Measurements from ENCODE around the gene F5.

Gene F5

DNA sequence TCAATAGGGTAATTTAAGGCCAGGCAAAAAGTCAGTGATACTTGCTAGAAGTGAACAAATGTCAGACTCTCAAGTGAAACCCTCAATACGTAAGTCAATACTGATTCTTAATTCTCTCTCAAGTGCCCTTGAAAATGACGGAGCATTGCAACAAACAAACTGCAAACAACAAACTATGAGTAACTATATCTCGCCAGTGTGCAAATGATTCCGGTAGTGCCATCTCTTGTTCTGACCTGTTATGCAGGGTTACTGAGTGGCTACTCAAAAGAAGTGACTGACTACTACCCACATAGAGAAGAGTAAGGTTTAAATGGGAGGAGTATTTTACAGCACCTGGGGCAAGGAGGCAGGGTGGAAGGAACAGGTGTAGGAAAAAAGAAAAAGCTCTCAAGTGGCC is 102.2 kb downstream of the F5 start:
- peak in 1 of 56 donors; percentile 16 for DNase-seq

DNA sequence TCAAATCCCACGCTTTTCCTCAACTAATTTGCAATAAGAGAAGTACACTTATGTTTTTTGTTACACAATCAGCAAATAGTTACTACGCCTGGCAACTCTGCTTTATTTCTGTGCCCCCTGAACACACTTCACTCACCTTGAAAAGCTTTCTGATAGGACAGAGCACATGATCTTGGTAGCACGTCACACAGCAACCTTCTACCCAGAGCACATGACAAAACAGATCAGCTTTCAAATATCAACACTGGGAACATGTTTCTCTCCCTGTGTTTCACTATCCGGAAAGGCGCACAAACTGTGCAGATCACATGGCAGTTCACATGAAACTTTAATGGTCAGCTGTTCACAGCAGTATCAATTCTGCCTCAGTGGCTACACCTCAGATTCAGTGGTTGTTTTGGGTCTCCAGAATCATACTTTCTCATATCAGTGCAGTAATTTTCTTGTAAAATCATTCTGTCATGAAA is 102.7 kb downstream of the F5 start:
- peak in 7 of 56 donors; percentile 3 to 36 (median 10) for DNase-seq

DNA sequence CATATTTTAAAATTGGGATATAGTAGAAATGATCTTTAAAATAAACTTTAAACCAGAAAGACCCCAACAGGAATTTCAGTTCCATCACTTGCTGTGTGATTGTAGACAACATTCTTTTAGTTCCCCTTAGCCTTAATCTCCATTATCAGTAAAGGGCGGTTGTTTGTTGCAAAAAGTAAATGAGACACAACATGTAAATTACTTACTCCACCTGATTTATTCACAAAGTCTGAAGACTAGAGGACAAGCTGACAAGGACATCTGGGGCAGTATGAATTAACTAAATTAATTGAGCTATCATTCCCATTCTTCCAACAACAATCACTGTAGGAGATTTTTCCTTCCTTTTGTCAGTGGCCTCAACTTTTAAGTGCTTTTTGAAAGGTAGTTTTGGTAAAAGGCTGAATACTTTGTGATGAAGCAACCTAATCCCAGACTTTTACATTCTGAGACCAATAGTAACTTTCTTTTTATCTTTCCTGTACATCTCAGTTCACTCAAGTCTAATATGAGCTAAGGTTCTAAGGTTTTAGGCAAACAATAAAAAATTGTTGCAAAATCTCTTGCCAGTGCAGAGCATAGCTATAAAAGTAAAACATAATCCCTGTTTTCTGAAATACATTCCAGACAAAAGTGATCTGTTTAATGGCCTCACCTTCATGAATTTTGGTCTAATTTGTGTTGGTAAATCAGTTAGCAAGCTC is 106.8 kb downstream of the F5 start:
- DNase-seq: no peak

DNA sequence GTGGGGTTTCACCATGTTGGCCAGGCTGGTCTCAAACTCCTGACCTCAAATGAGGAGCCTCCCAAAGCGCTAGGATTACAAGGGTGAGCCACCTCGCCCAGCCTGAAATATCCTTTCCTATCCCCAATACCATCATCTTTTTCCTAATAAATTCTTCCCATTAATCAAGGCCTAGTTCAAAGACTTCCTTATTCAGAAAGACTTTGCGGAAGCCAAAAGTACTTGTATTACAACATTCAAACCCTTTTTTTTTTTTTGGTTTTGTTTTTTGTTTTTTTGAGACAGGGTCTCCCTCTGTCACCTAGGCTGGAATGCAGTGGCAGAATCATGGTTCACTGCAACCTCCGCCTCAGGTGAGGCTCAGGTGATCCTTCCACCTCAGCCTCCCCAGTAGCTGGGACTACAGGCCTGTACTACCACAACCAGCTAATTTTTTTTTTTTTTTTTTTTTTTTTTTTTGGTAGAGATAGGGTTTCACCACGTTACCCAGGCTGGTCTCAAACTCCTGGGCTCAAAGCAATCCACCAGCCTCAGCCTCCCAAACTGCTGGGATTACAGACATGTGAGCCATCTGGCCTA is 108.1 kb downstream of the F5 start:
- no peak for DNase-seq

DNA sequence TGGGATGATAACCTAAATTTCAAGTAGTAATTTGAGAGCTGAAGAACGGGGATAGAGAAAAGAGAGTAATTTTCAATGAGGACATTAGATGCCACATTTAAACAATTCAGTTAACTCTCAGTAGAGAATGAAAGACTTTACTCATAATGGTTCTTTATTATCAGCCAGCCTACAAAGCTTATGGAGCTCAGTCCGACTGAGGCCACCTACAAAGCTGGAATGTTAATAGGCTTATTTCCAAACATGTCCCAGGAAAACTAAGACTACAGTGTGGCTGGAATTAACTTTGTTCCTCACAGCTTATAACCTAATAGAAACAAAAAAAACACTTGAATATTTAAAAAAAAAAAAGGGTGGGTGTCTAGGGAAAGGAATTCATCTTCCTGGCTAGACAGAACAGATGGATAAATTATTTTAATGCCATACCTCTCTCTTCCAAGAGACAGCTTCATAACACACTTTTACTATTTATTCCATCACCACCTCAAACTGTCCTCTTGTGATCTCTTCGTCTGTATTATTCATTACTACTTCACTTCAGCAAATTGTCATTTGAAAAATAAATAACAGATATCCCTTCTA is 110.4 kb downstream of the F5 start:
- no peak for DNase-seq

DNA sequence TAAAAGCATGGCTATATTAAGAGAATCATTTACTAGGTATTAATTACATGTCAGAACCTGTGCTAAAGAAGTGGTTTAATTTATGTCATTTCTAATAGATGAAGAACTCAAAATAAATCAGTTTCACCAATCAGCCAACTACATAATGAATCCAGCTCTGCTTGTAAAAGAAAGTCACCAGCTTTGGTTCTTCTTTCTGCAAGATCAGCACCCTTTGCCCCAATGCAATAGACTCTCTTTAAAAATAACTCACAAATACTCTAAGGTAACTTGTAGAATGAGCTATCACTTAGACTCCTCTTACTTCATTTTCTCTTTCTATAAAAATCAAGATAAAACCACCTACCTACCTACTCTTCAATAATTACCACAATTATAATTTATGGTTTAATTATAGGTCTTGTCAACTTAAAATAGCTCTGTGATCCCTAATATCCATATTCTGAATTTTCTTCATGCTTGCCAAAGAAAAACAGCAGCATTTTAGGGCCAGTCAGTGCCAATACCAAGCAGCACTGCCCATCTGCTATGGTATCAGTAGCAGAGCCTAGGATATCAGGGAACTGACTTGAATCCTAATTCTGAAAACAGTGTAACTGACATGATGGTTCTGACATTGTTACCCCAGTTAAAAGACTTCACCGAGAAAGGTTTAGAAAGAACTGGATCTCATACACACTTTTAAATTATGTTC is 111.8 kb downstream of the F5 start:
- DNase-seq: no peak

DNA sequence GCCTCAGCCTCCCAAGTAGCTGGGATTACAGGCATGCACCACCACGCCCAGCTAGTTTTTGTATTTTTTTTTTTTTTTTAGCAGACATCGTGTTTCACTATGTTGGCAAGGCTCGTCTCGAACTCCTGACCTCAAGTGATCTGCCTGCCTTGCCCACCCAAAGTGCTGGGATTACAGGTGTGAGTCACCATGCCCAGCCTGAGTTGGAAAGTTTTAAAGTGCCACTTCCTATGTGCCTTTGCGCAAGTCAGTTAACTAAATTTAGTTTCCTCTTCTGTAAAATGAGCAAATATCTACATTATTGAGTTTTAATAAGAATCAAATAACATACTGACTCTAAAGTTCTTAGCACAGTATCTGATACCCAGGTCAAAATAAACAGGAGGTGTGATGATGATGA is 112.9 kb downstream of the F5 start:
- DNase-seq: no peak

DNA sequence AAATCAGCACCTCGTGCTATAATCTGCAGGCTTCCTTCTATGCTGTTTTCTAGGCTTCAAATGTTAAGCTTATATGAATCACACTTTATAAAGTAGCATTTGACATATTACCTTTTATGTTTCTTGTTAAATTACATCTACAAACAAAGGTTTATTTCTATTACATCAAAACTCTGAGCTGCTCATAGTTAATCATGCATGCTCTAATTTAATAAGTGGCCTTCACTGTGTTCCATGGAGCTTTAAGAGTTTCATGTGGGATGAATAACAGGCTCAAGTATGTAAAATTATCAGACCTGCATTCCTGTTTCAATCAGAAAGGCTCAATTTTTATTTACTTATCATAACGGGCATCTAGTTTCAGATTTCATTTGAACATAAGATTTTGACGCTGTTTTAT is 113.5 kb downstream of the F5 start:
- no peak for DNase-seq

DNA sequence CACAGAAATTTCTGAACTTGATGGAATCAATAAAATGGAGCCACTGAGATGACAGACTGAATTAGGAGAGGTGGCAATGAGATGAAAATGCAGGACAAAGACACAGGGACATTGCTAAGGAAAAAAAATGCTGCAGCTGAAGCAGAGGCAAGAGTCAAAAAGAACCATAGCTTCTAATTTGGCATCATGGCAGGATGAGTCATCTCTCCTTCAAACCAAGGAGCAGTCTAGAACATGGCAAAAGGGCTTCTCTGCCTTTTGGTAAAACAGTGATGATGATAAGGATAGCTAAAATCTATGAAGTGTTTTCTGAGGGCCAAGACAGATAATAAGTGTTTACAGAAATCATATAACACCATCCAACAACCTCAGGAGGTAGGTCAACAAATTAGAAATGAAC is 117.3 kb downstream of the F5 start:
- no peak for DNase-seq

DNA sequence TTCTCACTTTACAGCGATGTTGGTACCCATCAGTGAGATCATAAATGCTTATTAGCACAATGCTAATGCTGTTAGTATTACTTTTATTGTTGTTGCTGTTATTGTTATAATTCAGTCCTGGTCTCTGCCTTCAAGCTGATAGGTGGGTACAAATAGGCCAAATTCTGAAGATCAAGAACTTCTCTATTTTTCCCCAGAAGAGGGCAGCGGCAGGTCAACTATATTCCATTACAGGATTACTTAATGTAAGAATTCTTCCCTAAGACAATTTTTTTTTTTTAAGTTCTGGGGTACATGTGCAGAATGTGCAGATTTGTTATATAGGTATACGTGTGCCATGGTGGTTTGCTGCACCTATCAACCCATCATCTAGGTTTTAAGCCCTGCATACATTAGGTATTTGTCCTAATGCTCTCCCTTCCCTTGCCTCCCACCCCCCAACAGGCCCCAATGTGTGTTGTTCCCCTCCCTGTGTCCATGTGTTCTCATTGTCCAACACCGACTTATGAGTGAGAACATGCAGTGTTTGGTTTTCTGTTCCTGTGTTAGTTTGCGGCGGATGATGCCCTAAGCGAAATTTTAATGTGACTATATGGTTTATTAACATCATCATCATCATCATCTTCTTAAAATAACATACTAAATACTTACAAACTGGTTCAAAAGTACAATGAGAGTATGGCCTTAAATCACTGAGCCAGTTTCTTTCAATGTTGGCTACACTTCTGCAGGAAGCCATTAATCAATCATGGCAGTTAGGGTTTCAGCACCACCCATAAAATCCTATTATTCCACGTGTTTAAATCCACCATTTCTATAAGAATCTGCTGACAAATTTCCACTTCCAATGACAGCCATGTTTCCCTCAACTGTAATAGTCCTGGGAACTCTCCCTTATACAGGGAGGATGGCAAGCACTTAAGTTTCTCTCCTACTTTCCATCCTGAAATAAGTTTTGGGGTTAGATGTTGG is 119.7 kb downstream of the F5 start:
- DNase-seq: peak in 3 of 56 donors; percentile 4 to 15 (median 5)

DNA sequence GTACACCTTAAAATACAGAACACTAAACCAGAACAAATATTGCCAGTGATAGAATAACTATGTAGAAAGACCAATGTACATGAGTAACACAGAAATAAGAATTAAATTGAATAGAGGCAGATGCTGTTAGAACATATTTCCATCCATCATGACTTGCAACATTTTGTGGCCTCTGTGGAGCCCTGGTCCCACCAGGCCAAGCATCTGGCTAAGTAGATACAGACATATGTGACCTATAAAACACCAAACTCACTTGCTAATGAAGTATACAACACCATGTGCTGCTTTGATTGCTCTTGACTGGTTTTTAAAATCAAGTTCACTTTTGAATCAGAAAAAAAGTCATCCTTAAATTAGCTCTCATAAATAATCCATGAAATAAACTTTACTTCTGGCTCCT is 121.0 kb downstream of the F5 start:
- DNase-seq: no peak

Data from amygdala (tissue), 56 donors.